HepG2 (cell line): Measurements from ENCODE around the gene TFAP2B. TPM values are rescaled to one million over a fixed set of nuclear protein-coding genes. Genes with fewer than 3 reads are reported as not detected.

ENCODE experiments used
- ATAC-seq: fragments of 200-7000 bp; cut with Tn5 transposase; 3 replicates; pipeline ENCODE4 v1.9.1; 2020; ENCODE audit warnings: mild to moderate bottlenecking, moderate library complexity
- BruUV-seq: library from RNA; stranded (reverse); fragments of 400-500 nt; replicated peaks from 2 replicates; lab custom pipeline; 2021; lab: Mats Ljungman, UMichigan
- CTCF ChIA-PET: fragments of 300-600 bp; formaldehyde crosslinking; extraction: SDS; loops from one replicate; lab custom pipeline; 2021; ENCODE audit warnings: low total read pairs, inconsistent platforms, low intra/inter-chr PET ratio; lab: Yijun Ruan, JAX
- POLR2A ChIA-PET: fragments of 350-600 bp; sonication (Branson Sonifier 250); formaldehyde crosslinking; loops from one replicate; lab custom pipeline; 2020; ENCODE audit warnings: antibody characterized with exemption, inconsistent platforms; lab: Yijun Ruan, JAX
- DNase-seq: peaks from one replicate; pipeline ENCODE4 v3.0.0-alpha.2; 2015; ENCODE audit warnings: low spot score
- FAIRE-seq: peaks from 3 replicates; lab custom pipeline; 2011; peaks lifted over from hg19 to GRCh38; lab: Jason Lieb, UNC
- H2AFZ ChIP-seq: one replicate; pipeline ENCODE4 v1.6.1; 2011; ENCODE audit warnings: low read length, inconsistent platforms
- H3K27ac ChIP-seq: fragments of 300-600 bp; 3 replicates; pipeline ENCODE4 v1.8.0; 2011; ENCODE audit warnings: mixed run types, mild to moderate bottlenecking, mixed read lengths, low read length, inconsistent platforms; ENCODE audit not compliant: insufficient read depth; ENCODE audit errors: extremely low read length
- H3K27me3 ChIP-seq, 2 experiments: fragments of 200-600 bp in 1 of 2; 2 replicates in 1 of 2; 3 replicates in 1 of 2; pipeline versions ENCODE4 v1.6.0 to v1.8.0; 2011; ENCODE audit warnings: low read length in 2 of 2, mild to moderate bottlenecking in 2 of 2, moderate library complexity in 2 of 2, inconsistent platforms in 1 of 2; ENCODE audit not compliant: insufficient read depth in 2 of 2, control insufficient read depth in 1 of 2
- H3K36me3 ChIP-seq, 2 experiments: fragments of 200-600 bp in 1 of 2; replicated peaks in 1 of 2; 2 replicates in 1 of 2; 3 replicates in 1 of 2; pipeline versions ENCODE4 v1.5.1 to v1.8.0; 2011; ENCODE audit warnings: low read length in 2 of 2, inconsistent platforms in 1 of 2; ENCODE audit not compliant: insufficient read depth in 2 of 2, control insufficient read depth in 1 of 2
- H3K4me1 ChIP-seq: 2 replicates; pipeline ENCODE4 v1.5.1; 2012; ENCODE audit warnings: low read length, inconsistent platforms; ENCODE audit not compliant: insufficient read depth
- H3K4me2 ChIP-seq: 2 replicates; pipeline ENCODE4 v1.6.0; 2011; ENCODE audit warnings: low read depth, low read length, inconsistent platforms
- H3K4me3 ChIP-seq, 3 experiments: fragments of 200-600 bp in 1 of 3; sonication (generic), shearing (Covaris generic) in 1 of 3; replicated peaks in 1 of 3; 2 replicates each; pipeline ENCODE4 v1.5.1; 2011 to 2016; ENCODE audit warnings: low read length in 3 of 3, inconsistent platforms in 2 of 3, low read depth in 2 of 3, mild to moderate bottlenecking in 2 of 3, control low read depth in 1 of 3, mixed read lengths in 1 of 3; ENCODE audit not compliant: insufficient read depth in 1 of 3
- H3K79me2 ChIP-seq: one replicate; pipeline ENCODE4 v1.6.1; 2011; ENCODE audit warnings: low read length, inconsistent platforms; ENCODE audit not compliant: insufficient read depth
- H3K9ac ChIP-seq: 2 replicates; pipeline ENCODE4 v1.6.0; 2011; ENCODE audit warnings: mild to moderate bottlenecking, low read depth, low read length, inconsistent platforms; ENCODE audit not compliant: insufficient read depth
- H3K9me3 ChIP-seq: 2 replicates; pipeline ENCODE4 v1.5.1; 2012; ENCODE audit warnings: mild to moderate bottlenecking, low read length
- H4K20me1 ChIP-seq: 2 replicates; pipeline ENCODE4 v1.6.0; 2011; ENCODE audit warnings: inconsistent platforms, mild to moderate bottlenecking, low read length, moderate library complexity; ENCODE audit not compliant: insufficient read depth
- CENPX ChIP-seq: sonication (generic); formaldehyde crosslinking; IDR thresholded peaks from 2 replicates; pipeline ENCODE4 v1.9.0; 2021; ENCODE audit warnings: mild to moderate bottlenecking, missing genetic modification reagents, moderate library complexity
- HMG20B ChIP-seq: conservative IDR thresholded peaks from 2 replicates; pipeline ENCODE4 v1.6.1; 2016; ENCODE audit warnings: missing genetic modification reagents, missing compliant biosample characterization
- SRY ChIP-seq: sonication (generic); formaldehyde crosslinking; IDR thresholded peaks from 2 replicates; pipeline ENCODE4 v1.8.0; 2022; ENCODE audit warnings: mild to moderate bottlenecking, missing genetic modification reagents
- ZNF354B ChIP-seq: sonication (generic); formaldehyde crosslinking; IDR thresholded peaks from 2 replicates; pipeline ENCODE4 v1.8.0; 2022; ENCODE audit warnings: mild to moderate bottlenecking, missing genetic modification reagents
- WGBS: methylation state at CpG from one replicate; pipeline ENCODE4 v1.1.6; 2017; ENCODE audit warnings: low lambda C conversion rate; 5-methylcytosine and 5-hydroxymethylcytosine counted together
- in situ Hi-C: cut with HindIII; loops from 2 replicates; pipeline ENCODE4 v1.10.0; 2017; ENCODE audit warnings: low pct_unique_long_range_greater_than_20kb; ENCODE audit not compliant: extremely low pct_ligation_motif_present
- intact Hi-C: fragments of 100-400 bp; cut with micrococcal nuclease; formaldehyde crosslinking; loops from one replicate; pipeline ENCODE4 v1.10.0; 2022; ENCODE audit not compliant: unreplicated experiment
- polyA plus RNA-seq, 8 experiments: library from polyadenylated mRNA; depleted of rRNA in 3 of 8; stranded (reverse) in 7 of 8; unstranded in 1 of 8; fragments of >200 nt; fragmentation: Illumina TruSeq in 4 of 8; extraction: Trizol in 4 of 8; gene quantifications; 2 replicates each; pipeline versions ENCODE4 v1.2.1 to v1.2.3, GENCODE V29; 2011 to 2016; ENCODE audit warnings: low read depth in 4 of 8, missing spikeins in 1 of 8, mixed read lengths in 1 of 8; ENCODE audit not compliant: insufficient read depth in 1 of 8
- total RNA-seq, 5 experiments: library from RNA; depleted of rRNA; stranded (reverse); fragments of >200 nt; fragmentation: Illumina TruSeq; extraction: Trizol; gene quantifications; 2 replicates each; pipeline ENCODE4 v1.2.3, GENCODE V29; 2016; ENCODE audit warnings: low read depth in 1 of 5
- TF ChIP-seq, protein P1 (sequence below): sonication (generic); formaldehyde crosslinking; IDR thresholded peaks from 2 replicates; pipeline ENCODE4 v1.8.1; 2023; ENCODE audit warnings: mild to moderate bottlenecking, moderate library complexity, missing genetic modification reagents

TFAP2B gene
- total and polyA plus RNA-seq, 2 of the 13 experiments (the other 11 are each of a cell fraction or from before 2014, with no cell fraction given): not detected

DNA sequence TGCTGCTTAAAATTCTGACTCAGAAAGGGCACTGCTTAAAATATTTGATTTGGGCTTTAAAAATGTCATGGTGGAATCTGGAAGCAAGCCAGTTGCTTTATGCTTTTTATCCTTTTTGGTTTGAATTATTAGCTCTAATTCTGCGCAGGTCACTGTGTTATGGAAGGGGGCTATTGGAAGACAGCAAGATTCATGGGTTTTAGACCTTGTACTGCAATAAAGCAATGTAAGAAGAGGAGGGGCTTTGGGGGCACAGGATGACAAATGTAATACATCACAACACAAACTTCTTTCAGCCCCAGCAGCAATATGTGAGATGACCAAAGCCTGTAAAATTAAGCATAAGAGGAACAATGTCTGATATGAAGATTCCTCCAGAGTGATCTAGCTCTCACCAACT is 68.4 kb downstream of the TFAP2B start:
- Histone ChIP-seq H3K9me3 (no peaks in the 10 kb centered on the region), H3K27me3 (no peaks in the 10 kb centered on the region), H3K4me2 (no peak overlapping the region), H3K9ac (no peak overlapping the region), H3K27ac (no peak overlapping the region), H4K20me1 (no peaks in the 10 kb centered on the region), H2AFZ (no peak overlapping the region), H3K79me2 (no peaks in the 10 kb centered on the region), H3K36me3 (no peaks in the 10 kb centered on the region), H3K4me3 (no peak overlapping the region), H3K4me1 (no peaks in the 10 kb centered on the region)
- intact Hi-C loops: no loop called here
- ChIA-PET CTCF (no interaction called here), POLR2A (no interaction called here)
- in situ Hi-C loops: no loop called here
- WGBS: 6% methylated on average over 1 of the region's 1 CpG
- DNase-seq: no peak
- no peak for ATAC-seq
- FAIRE-seq: no peak
- TF ChIP-seq SRY (CRISPR knock-in tag): no peak
- TF ChIP-seq HMG20B: no peak
- TF ChIP-seq, protein P1, sequence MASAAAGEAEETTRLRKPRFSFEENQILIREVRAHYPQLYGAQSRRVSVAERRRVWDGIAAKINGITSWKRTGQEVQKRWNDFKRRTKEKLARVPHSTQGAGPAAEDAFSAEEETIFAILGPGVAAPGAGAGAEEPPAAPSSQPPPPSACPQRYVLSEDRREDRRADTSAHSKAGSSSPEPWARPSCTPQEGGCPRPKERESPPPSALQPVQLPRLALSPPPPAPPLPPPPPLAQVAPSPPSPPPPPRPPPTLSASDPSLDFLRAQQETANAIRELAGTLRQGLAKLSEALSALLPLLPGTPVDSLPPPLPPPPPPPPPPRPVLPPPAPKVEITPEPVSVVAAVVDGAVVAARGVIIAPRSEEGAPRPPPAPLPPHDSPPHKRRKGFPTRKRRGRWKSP (CRISPR knock-in tag): no peak
- TF ChIP-seq CENPX (CRISPR knock-in tag): no peak
- BruUV-seq: no TSS peak

DNA sequence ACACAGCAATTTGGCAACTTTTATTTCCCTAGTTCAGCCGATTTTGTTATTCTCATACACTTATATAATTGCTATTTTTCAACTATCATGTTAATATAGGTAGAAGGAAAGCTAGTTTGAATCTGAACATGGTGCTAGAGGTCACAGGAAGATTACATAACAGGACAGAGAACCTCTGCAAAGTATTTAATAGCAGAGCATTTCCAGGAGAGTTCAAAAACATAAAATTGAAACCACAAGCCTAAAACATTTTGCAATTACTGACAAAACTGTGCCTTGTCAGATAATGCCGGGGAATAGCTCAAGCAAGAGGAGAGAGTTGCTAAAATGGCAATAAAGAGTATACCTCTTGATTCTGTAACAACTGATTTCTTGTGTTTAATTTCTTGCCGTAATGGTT is 70.8 kb downstream of the TFAP2B start:
- DNase-seq (no peak), ATAC-seq (no peak), FAIRE-seq (no peak)
- BruUV-seq: no TSS peak
- ChIA-PET CTCF (no interaction called here), POLR2A (no interaction called here)
- Histone ChIP-seq H3K27me3 (no peaks in the 10 kb centered on the region), H3K4me2 (no peak overlapping the region), H3K36me3 (no peaks in the 10 kb centered on the region), H3K27ac (no peak overlapping the region), H3K4me1 (no peaks in the 10 kb centered on the region), H2AFZ (no peak overlapping the region), H3K9ac (no peak overlapping the region), H4K20me1 (no peaks in the 10 kb centered on the region), H3K79me2 (no peaks in the 10 kb centered on the region), H3K4me3 (no peak overlapping the region), H3K9me3 (no peaks in the 10 kb centered on the region)
- in situ Hi-C loops: no loop called here
- 20% methylated on average over 3 of the region's 3 CpGs for WGBS
- TF ChIP-seq ZNF354B: no peak
- intact Hi-C loops: no loop called here
